Fibroblast of lung (primary cell): ENCODE data around the gene FOXI1. TPM values are rescaled to one million over a fixed set of nuclear protein-coding genes. Genes with fewer than 3 reads are reported as not detected.
"Not testable (repeated sequence)": the region's sequence is repeated elsewhere in the genome, so short reads cannot be mapped to it uniquely, and the experiment has no call there.

ENCODE experiments used
- DNase-seq, 2 donors: peaks; one replicate each; pipeline versions ENCODE4 v3.0.0 to v3.0.0-alpha.2; 2010; ENCODE audit warnings: low read depth in 2 of 2
- H2AFZ ChIP-seq: 2 replicates; pipeline ENCODE4 v1.5.1; 2012; ENCODE audit warnings: low read length, control low read depth, inconsistent platforms
- H3K27ac ChIP-seq: 2 replicates; pipeline ENCODE4 v1.5.1; 2011; ENCODE audit warnings: low read length, control low read depth; ENCODE audit not compliant: insufficient read depth
- H3K27me3 ChIP-seq: 2 replicates; pipeline ENCODE4 v1.5.1; 2011; ENCODE audit warnings: mild to moderate bottlenecking, low read length; ENCODE audit not compliant: control insufficient read depth, insufficient read depth
- H3K36me3 ChIP-seq: 2 replicates; pipeline ENCODE4 v1.5.1; 2011; ENCODE audit warnings: low read length; ENCODE audit not compliant: control insufficient read depth, insufficient read depth
- H3K4me1 ChIP-seq: 2 replicates; pipeline ENCODE4 v1.5.1; 2011; ENCODE audit warnings: low read length; ENCODE audit not compliant: control insufficient read depth, insufficient read depth; ENCODE audit errors: extremely low read depth
- H3K4me2 ChIP-seq: 2 replicates; pipeline ENCODE4 v1.5.1; 2011; ENCODE audit warnings: low read length, control low read depth; ENCODE audit not compliant: insufficient read depth; ENCODE audit errors: extremely low read depth
- H3K4me3 ChIP-seq, 4 experiments: fragments of 200-600 bp in 1 of 4; sonication (generic) in 1 of 4; replicated peaks in 1 of 4; 2 replicates each; pipeline ENCODE4 v1.5.1; 2011 to 2016; ENCODE audit warnings: low read length in 4 of 4, low read depth in 3 of 4, mild to moderate bottlenecking in 3 of 4, control low read depth in 2 of 4, inconsistent platforms in 1 of 4, mixed read lengths in 1 of 4; ENCODE audit not compliant: insufficient read depth in 1 of 4; ENCODE audit errors: control extremely low read depth in 1 of 4
- H3K79me2 ChIP-seq: 2 replicates; pipeline ENCODE4 v1.5.1; 2012; ENCODE audit warnings: mild to moderate bottlenecking, low read length, inconsistent platforms; ENCODE audit not compliant: control insufficient read depth, insufficient read depth
- H3K9ac ChIP-seq: 2 replicates; pipeline ENCODE4 v1.5.1; 2011; ENCODE audit warnings: mild to moderate bottlenecking, low read length, control low read depth; ENCODE audit not compliant: insufficient read depth
- H3K9me3 ChIP-seq: 2 replicates; pipeline ENCODE4 v1.5.1; 2012; ENCODE audit warnings: low read depth, low read length; ENCODE audit not compliant: control insufficient read depth, insufficient read depth
- H4K20me1 ChIP-seq: 2 replicates; pipeline ENCODE4 v1.5.1; 2011; ENCODE audit warnings: low read length; ENCODE audit not compliant: control insufficient read depth, insufficient read depth; ENCODE audit errors: extremely low read depth
- CTCF ChIP-seq, 2 donors: IDR thresholded peaks in 1 of 2; conservative IDR thresholded peaks in 1 of 2; 1 replicate in 1 of 2; 2 replicates in 1 of 2; pipeline ENCODE4 v1.5.1; 2011 to 2012; ENCODE audit warnings: low read length in 2 of 2, control low read depth in 1 of 2, inconsistent platforms in 1 of 2, low read depth in 1 of 2, mild to moderate bottlenecking in 1 of 2
- EZH2 ChIP-seq: IDR thresholded peaks from 2 replicates; pipeline ENCODE4 v1.5.1; 2012; ENCODE audit warnings: low read length, control low read depth, mild to moderate bottlenecking; ENCODE audit errors: missing control alignments
- polyA plus RNA-seq, 2 donors: library from polyadenylated mRNA; depleted of rRNA in 1 of 2; stranded (reverse) in 1 of 2; unstranded in 1 of 2; fragments of >200 nt; gene quantifications; 2 replicates each; pipeline ENCODE4 v1.2.1, GENCODE V29; 2011 to 2012; ENCODE audit warnings: missing spikeins in 1 of 2
- total RNA-seq: library from RNA; depleted of rRNA; stranded (reverse); fragments of >200 nt; gene quantifications from 2 replicates; pipeline ENCODE4 v1.2.1, GENCODE V29; 2014

The FOXI1 gene
- total and polyA plus RNA-seq, 2 donors (not counting 1 experiment from before 2014, with no cell fraction given): not detected

DNA sequence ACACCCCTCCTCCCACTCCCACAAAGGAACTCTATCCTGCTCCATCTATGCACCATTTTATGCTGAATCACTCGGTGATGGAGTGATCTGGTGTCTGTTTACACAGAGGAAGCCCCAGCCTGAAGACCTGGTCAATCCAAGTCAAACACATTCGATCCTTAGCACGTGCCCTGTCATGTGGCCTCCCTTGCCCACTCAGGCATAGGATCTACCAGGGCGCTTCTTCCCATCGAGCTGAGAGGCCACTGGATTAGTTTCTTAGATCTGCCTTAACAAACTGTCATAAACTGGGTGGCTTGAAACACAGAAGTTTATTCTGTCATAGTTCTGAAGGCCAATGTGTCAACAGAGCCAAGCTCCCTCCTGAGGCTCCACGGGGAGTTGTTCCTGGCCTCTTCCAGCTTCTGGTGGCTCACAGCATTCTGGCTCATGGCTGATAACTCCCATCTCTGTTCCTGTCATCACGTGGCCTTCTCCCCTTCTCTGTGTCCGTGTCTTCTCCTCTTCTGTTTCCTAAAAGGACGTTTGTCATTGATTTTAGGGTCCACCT is 34.2 kb downstream of the FOXI1 start:
- Histone ChIP-seq H3K79me2 (no peaks in the 10 kb centered on the region), H3K27me3 (no peaks in the 10 kb centered on the region), H2AFZ (no peak overlapping the region), H3K9me3 (no peaks in the 10 kb centered on the region), H3K4me2 (no peak overlapping the region), H3K36me3 (no peaks in the 10 kb centered on the region), H3K4me3 (no peak overlapping the region), H3K27ac (no peak overlapping the region), H3K9ac (no peak overlapping the region), H3K4me1 (no peaks in the 10 kb centered on the region), H4K20me1 (no peaks in the 10 kb centered on the region)
- DNase-seq: no peak
- no peak for TF ChIP-seq EZH2
- no peak for TF ChIP-seq CTCF (conservative IDR thresholded peaks at IDR 0.05 in 1 of 2, IDR thresholded peaks at IDR 0.05 in 1 of 2; ENCODE audit: low read depth in 1 of 2, low read length in 2 of 2)

DNA sequence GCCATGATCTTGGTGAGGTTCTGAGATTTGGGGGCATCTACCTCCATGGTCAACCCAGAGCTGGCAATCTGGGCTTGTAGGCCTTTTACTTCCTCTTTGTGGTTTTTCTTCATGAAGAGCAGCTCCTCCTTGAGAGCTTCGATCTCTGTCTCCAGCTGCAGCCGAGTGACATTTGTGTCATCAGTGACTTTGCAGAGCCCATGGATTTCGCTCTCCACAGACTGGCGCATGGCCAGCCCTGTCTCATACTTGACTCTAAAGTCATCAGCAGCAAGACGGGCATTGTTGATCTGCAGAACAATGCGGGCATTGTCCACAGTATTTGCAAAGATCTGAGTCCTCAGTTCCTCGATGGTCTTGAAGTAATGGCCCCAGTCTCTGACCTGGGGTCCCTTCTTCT is 35.5 kb downstream of the FOXI1 start:
- not testable (repeated sequence) for H3K9me3 ChIP-seq, H3K4me1 ChIP-seq, H2AFZ ChIP-seq, H4K20me1 ChIP-seq, H3K27me3 ChIP-seq, H3K27ac ChIP-seq, H3K4me2 ChIP-seq, H3K4me3 ChIP-seq, H3K36me3 ChIP-seq, H3K79me2 ChIP-seq, H3K9ac ChIP-seq, DNase-seq

GRCh38 chr5:170141636-170142035 is 35.9 kb downstream of the FOXI1 start:
- Histone ChIP-seq H3K9me3 (no peaks in the 10 kb centered on the region), H3K9ac (no peak overlapping the region), H4K20me1 (no peaks in the 10 kb centered on the region), H3K36me3 (no peaks in the 10 kb centered on the region), H3K79me2 (no peaks in the 10 kb centered on the region), H3K4me2 (no peak overlapping the region), H3K4me3 (no peak overlapping the region), H3K27ac (no peak overlapping the region), H3K4me1 (no peaks in the 10 kb centered on the region), H2AFZ (no peak overlapping the region), H3K27me3 (no peaks in the 10 kb centered on the region)
- TF ChIP-seq CTCF (conservative IDR thresholded peaks at IDR 0.05 in 1 of 2, IDR thresholded peaks at IDR 0.05 in 1 of 2; ENCODE audit: low read depth in 1 of 2, low read length in 2 of 2): no peak
- no peak for TF ChIP-seq EZH2
- no peak for DNase-seq
